ENCODE measurements around the gene DOCK2. TPM values are rescaled to one million over a fixed set of nuclear protein-coding genes. Genes with fewer than 3 reads are reported as not detected.
A peak's percentile ranks its signal among the peaks of the same experiment; 100 is the strongest.

DOCK2 gene
- total RNA-seq, 4 donors from 2014 or later = 0.32 to 5.3 (median 2.7) TPM

GRCh38 chr5:170105642-170106611 is 468.9 kb downstream of the DOCK2 start, which contains the start of gene FOXI1:
FOXI1 (plus strand) TSS chr5:170105897; CDS start chr5:170105958, 61 bp downstream.
- H3K4me1 ChIP-seq = no peaks in the 10 kb centered on the region
- no peak for ATAC-seq
- in situ Hi-C loops (cut with MboI; ENCODE audit: low sequenced_read_pairs in 4 of 4) (no loop called here), intact Hi-C loops (cut with DNase I; ENCODE audit: low total_unique reads) (no loop called here)
- TF ChIP-seq POLR2A (IDR thresholded peaks at IDR 0.05) (no peak), CTCF (IDR thresholded peaks at IDR 0.05 in 4 of 5, conservative IDR thresholded peaks at IDR 0.05 in 1 of 5) (no peak)
- no peaks in the 10 kb centered on the region for H3K9me3 ChIP-seq
- no peak within 1 kb of the TSS for H3K4me3 ChIP-seq
- H3K27ac ChIP-seq = no peak within 1 kb of the TSS
- H3K27me3 ChIP-seq = no peaks in the 10 kb centered on the region
- H3K36me3 ChIP-seq = no peaks in the 10 kb centered on the region
- DNase-seq = peak in 1 of 2 donors; percentile 12

GRCh38 chr5:170107674-170108073 is 470.6 kb downstream of the DOCK2 start:
- Histone ChIP-seq H3K27ac (no peak overlapping the region), H3K4me1 (no peaks in the 10 kb centered on the region), H3K4me3 (no peak overlapping the region), H3K27me3 (no peaks in the 10 kb centered on the region), H3K9me3 (no peaks in the 10 kb centered on the region), H3K36me3 (no peaks in the 10 kb centered on the region)
- TF ChIP-seq POLR2A (IDR thresholded peaks at IDR 0.05) = no peak
- TF ChIP-seq CTCF (IDR thresholded peaks at IDR 0.05 in 4 of 5, conservative IDR thresholded peaks at IDR 0.05 in 1 of 5) = no peak
- in situ Hi-C loops (cut with MboI; ENCODE audit: low sequenced_read_pairs in 4 of 4) (no loop called here), intact Hi-C loops (cut with DNase I; ENCODE audit: low total_unique reads) (no loop called here)
- ATAC-seq (no peak), DNase-seq (no peak)

GRCh38 chr5:170108266-170108785 is 471.3 kb downstream of the DOCK2 start:
- ATAC-seq (no peak), DNase-seq (no peak)
- Histone ChIP-seq H3K27me3 (no peaks in the 10 kb centered on the region), H3K4me1 (no peaks in the 10 kb centered on the region), H3K9me3 (no peaks in the 10 kb centered on the region), H3K4me3 (no peak overlapping the region), H3K36me3 (no peaks in the 10 kb centered on the region), H3K27ac (no peak overlapping the region)
- TF ChIP-seq CTCF (IDR thresholded peaks at IDR 0.05 in 4 of 5, conservative IDR thresholded peaks at IDR 0.05 in 1 of 5) (no peak), POLR2A (IDR thresholded peaks at IDR 0.05) (no peak)
- in situ Hi-C loops (cut with MboI; ENCODE audit: low sequenced_read_pairs in 4 of 4) (no loop called here), intact Hi-C loops (cut with DNase I; ENCODE audit: low total_unique reads) (no loop called here)

- no peak overlapping the region for H3K27ac ChIP-seq
- no peak for ATAC-seq
- no peaks in the 10 kb centered on the region for H3K36me3 ChIP-seq
- no peak overlapping the region for H3K4me3 ChIP-seq
- TF ChIP-seq CTCF (IDR thresholded peaks at IDR 0.05 in 4 of 5, conservative IDR thresholded peaks at IDR 0.05 in 1 of 5) = no peak
- no peak for TF ChIP-seq POLR2A (IDR thresholded peaks at IDR 0.05)
- no peaks in the 10 kb centered on the region for H3K4me1 ChIP-seq
- intact Hi-C loops (cut with DNase I; ENCODE audit: low total_unique reads) = no loop called here
- no peaks in the 10 kb centered on the region for H3K9me3 ChIP-seq
- H3K27me3 ChIP-seq = no peaks in the 10 kb centered on the region
- in situ Hi-C loops (cut with MboI; ENCODE audit: low sequenced_read_pairs in 4 of 4) = no loop called here
- no peak for DNase-seq
These were observed 472.3 kb downstream of the DOCK2 start for GRCh38 chr5:170109059-170110031.
